Activated T-cell treated with anti-CD3 and anti-CD28 coated beads, Interleukin-2, amount 50 U/mL, for 48 hours (primary cell): ENCODE measurements around the gene CD320.
"Not testable (repeated sequence)": the region's sequence is repeated elsewhere in the genome, so short reads cannot be mapped to it uniquely, and the experiment has no call there.

Source experiments
- DNase-seq, 2 experiments: peaks; one replicate each; pipeline ENCODE4 v3.0.0-alpha.2; 2020

The CD320 gene

GRCh38 chr19:8307965-8308866 lies at the start of gene CD320:
CD320 (minus strand) TSS chr19:8308358; CDS start chr19:8308290, 68 bp downstream.
- DNase-seq: peak; percentile 92 to 93

GRCh38 chr19:8357007-8357521 lies 48.9 kb upstream of the CD320 start:
- no peak for DNase-seq

- DNase-seq: no peak
Observed at GRCh38 chr19:8355631-8356402, 47.7 kb upstream of the CD320 start.

- not testable (repeated sequence) for DNase-seq
Observed at GRCh38 chr19:8352845-8353244, 44.7 kb upstream of the CD320 start.

GRCh38 chr19:8352134-8352827 lies 44.1 kb upstream of the CD320 start:
- DNase-seq: no peak

GRCh38 chr19:8349629-8350372 lies 41.6 kb upstream of the CD320 start:
- DNase-seq: not testable (repeated sequence)

- no peak for DNase-seq
Observed at GRCh38 chr19:8343483-8343844, 35.3 kb upstream of the CD320 start.

- peak; percentile 97 for DNase-seq
Observed at GRCh38 chr19:8342684-8343482, 34.7 kb upstream of the CD320 start, which contains the start of gene KANK3. KANK3 (minus strand) TSS chr19:8343262; CDS start chr19:8337828, 5,434 bp downstream.

GRCh38 chr19:8342316-8342683 lies 34.1 kb upstream of the CD320 start:
- no peak for DNase-seq

GRCh38 chr19:8341504-8341903 lies 33.3 kb upstream of the CD320 start:
- DNase-seq: not testable (repeated sequence)

- DNase-seq: no peak
Observed at GRCh38 chr19:8340341-8341096, 32.4 kb upstream of the CD320 start.

- DNase-seq: no peak
Observed at GRCh38 chr19:8338835-8339234, 30.7 kb upstream of the CD320 start.

GRCh38 chr19:8337728-8338127 lies 29.6 kb upstream of the CD320 start:
- DNase-seq: no peak

- DNase-seq: no peak
Observed at GRCh38 chr19:8336660-8337059, 28.5 kb upstream of the CD320 start.

- no peak for DNase-seq
Observed at GRCh38 chr19:8336072-8336569, 28.0 kb upstream of the CD320 start.

- peak; percentile 58 to 69 for DNase-seq
Observed at GRCh38 chr19:8335343-8336071, 27.3 kb upstream of the CD320 start.

- peak; percentile 52 to 73 for DNase-seq
Observed at GRCh38 chr19:8334458-8335342, 26.5 kb upstream of the CD320 start.

GRCh38 chr19:8333767-8334457 lies 25.8 kb upstream of the CD320 start:
- DNase-seq: peak in 1 of 2 experiments; percentile 27
